Measurements from ENCODE around the gene DTNBP1. TPM values are rescaled to one million over a fixed set of nuclear protein-coding genes. Genes with fewer than 3 reads are reported as not detected.

DTNBP1 gene
- polyA plus RNA-seq, 2 of the 4 experiments (the other 2 are of a cell fraction) = 8.4 to 8.7 TPM

GRCh38 chr6:15644904-15645303 lies 17.9 kb downstream of the DTNBP1 start:
- DNase-seq (ENCODE audit: low read depth in 1 of 2, low spot score in 1 of 2) (no peak), FAIRE-seq (no peak), ATAC-seq (no peak)
- Histone ChIP-seq H3K4me2 (no peak overlapping the region), H3K9me3 (peaks cover 9% of the 10 kb centered on the region; the same call in 2 of the 3 replicates), H3K4me1 (no peaks in the 10 kb centered on the region), H3K27ac (no peak overlapping the region), H3K4me3 (no peak overlapping the region)
- 83% methylated on average over 1 of the region's 1 CpG for WGBS (ENCODE audit: missing lambda C conversion rate)
- ChIA-PET POLR2A (no interaction called here), CTCF (no interaction called here)
- TF ChIP-seq ZNF302 (CRISPR knock-in tag; IDR thresholded peaks at IDR 0.05) = no peak
- no peak for TF ChIP-seq TFCP2L1 (CRISPR knock-in tag; IDR thresholded peaks at IDR 0.05)
- TF ChIP-seq, protein P1, sequence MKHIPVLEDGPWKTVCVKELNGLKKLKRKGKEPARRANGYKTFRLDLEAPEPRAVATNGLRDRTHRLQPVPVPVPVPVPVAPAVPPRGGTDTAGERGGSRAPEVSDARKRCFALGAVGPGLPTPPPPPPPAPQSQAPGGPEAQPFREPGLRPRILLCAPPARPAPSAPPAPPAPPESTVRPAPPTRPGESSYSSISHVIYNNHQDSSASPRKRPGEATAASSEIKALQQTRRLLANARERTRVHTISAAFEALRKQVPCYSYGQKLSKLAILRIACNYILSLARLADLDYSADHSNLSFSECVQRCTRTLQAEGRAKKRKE (CRISPR knock-in tag; IDR thresholded peaks at IDR 0.05; ENCODE audit: low read depth) = no peak
- no peak for TF ChIP-seq HOXA7 (CRISPR knock-in tag; IDR thresholded peaks at IDR 0.05)
- TF ChIP-seq, protein P2, sequence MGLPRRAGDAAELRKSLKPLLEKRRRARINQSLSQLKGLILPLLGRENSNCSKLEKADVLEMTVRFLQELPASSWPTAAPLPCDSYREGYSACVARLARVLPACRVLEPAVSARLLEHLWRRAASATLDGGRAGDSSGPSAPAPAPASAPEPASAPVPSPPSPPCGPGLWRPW (IDR thresholded peaks at IDR 0.05) = no peak
- TF ChIP-seq POLR2AphosphoS2 (conservative IDR thresholded peaks at IDR 0.05; ENCODE audit: low read length) = no peak
- TF ChIP-seq JUNB (IDR thresholded peaks at IDR 0.05) = no peak
- TF ChIP-seq HOXB5 (CRISPR knock-in tag; IDR thresholded peaks at IDR 0.05) = no peak
- TF ChIP-seq NPAS2 (CRISPR knock-in tag; IDR thresholded peaks at IDR 0.05; ENCODE audit: borderline replicate concordance) = no peak
- no peak for TF ChIP-seq EHF (CRISPR knock-in tag; IDR thresholded peaks at IDR 0.05)
- no peak for TF ChIP-seq TP53 (CRISPR knock-in tag; IDR thresholded peaks at IDR 0.05)
- no peak for TF ChIP-seq ZFP36 (IDR thresholded peaks at IDR 0.05; ENCODE audit: borderline replicate concordance, partially characterized antibody)
- TF ChIP-seq CEBPB (IDR thresholded peaks at IDR 0.05) = no peak
- no peak for TF ChIP-seq MAFK (IDR thresholded peaks at IDR 0.05; ENCODE audit: partially characterized antibody)

DNA sequence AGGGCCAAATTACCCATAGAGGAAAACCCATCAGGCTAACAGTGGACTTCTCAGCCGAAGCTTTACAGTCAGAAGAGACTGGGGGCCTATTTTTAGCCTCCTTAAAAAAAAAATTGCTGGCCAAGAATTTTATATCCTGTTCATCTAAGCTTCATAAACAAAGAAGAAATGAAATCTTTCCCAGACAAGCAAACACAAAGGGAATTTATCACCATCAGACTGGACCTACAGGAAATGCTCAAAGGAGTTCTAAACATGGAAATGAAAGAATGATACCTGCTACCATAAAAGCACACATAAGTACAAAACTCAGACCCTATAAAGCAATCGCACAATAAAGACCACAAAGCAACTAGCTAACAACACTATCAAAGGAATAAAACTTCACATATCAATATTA lies 19.3 kb downstream of the DTNBP1 start:
- TF ChIP-seq HOXA7 (CRISPR knock-in tag; IDR thresholded peaks at IDR 0.05) = no peak
- TF ChIP-seq, protein P3, sequence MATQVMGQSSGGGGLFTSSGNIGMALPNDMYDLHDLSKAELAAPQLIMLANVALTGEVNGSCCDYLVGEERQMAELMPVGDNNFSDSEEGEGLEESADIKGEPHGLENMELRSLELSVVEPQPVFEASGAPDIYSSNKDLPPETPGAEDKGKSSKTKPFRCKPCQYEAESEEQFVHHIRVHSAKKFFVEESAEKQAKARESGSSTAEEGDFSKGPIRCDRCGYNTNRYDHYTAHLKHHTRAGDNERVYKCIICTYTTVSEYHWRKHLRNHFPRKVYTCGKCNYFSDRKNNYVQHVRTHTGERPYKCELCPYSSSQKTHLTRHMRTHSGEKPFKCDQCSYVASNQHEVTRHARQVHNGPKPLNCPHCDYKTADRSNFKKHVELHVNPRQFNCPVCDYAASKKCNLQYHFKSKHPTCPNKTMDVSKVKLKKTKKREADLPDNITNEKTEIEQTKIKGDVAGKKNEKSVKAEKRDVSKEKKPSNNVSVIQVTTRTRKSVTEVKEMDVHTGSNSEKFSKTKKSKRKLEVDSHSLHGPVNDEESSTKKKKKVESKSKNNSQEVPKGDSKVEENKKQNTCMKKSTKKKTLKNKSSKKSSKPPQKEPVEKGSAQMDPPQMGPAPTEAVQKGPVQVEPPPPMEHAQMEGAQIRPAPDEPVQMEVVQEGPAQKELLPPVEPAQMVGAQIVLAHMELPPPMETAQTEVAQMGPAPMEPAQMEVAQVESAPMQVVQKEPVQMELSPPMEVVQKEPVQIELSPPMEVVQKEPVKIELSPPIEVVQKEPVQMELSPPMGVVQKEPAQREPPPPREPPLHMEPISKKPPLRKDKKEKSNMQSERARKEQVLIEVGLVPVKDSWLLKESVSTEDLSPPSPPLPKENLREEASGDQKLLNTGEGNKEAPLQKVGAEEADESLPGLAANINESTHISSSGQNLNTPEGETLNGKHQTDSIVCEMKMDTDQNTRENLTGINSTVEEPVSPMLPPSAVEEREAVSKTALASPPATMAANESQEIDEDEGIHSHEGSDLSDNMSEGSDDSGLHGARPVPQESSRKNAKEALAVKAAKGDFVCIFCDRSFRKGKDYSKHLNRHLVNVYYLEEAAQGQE (IDR thresholded peaks at IDR 0.05) = no peak
- TF ChIP-seq HEYL (CRISPR knock-in tag; IDR thresholded peaks at IDR 0.05) = no peak
- TF ChIP-seq KDM5A (IDR thresholded peaks at IDR 0.05) = no peak
- TF ChIP-seq ZNF302 (CRISPR knock-in tag; IDR thresholded peaks at IDR 0.05) = no peak
- TF ChIP-seq ESRRA (IDR thresholded peaks at IDR 0.05; ENCODE audit: borderline replicate concordance, low read length) = no peak
- TF ChIP-seq, protein P4, sequence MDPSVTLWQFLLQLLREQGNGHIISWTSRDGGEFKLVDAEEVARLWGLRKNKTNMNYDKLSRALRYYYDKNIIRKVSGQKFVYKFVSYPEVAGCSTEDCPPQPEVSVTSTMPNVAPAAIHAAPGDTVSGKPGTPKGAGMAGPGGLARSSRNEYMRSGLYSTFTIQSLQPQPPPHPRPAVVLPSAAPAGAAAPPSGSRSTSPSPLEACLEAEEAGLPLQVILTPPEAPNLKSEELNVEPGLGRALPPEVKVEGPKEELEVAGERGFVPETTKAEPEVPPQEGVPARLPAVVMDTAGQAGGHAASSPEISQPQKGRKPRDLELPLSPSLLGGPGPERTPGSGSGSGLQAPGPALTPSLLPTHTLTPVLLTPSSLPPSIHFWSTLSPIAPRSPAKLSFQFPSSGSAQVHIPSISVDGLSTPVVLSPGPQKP (IDR thresholded peaks at IDR 0.05; ENCODE audit: low read depth, low read length) = no peak
- TF ChIP-seq HMGXB4 (CRISPR knock-in tag; IDR thresholded peaks at IDR 0.05; ENCODE audit: borderline replicate concordance) = no peak
- TF ChIP-seq, protein P5, sequence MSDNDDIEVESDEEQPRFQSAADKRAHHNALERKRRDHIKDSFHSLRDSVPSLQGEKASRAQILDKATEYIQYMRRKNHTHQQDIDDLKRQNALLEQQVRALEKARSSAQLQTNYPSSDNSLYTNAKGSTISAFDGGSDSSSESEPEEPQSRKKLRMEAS (IDR thresholded peaks at IDR 0.05) = no peak
- POLR2A ChIA-PET = no interaction called here
- CTCF ChIA-PET = interaction anchor here (1.1 kb wide), 1 partner anchor 20 kb away, joined by 3 read pairs; no protein-coding TSS in a partner anchor

More for the DNA sequence above, 19.3 kb downstream of the DTNBP1 start:
- peak in 1 of 2 experiments; percentile 7 for DNase-seq (ENCODE audit: low read depth in 1 of 2, low spot score in 1 of 2)
- Histone ChIP-seq H3K4me1 (0 out of 3 replicates have a peak, but pooled peaks cover 3% of the 10 kb centered on the region), H3K4me2 (no peak overlapping the region), H3K9me3 (peaks cover 9% of the 10 kb centered on the region; the same call in 2 of the 3 replicates), H3K27ac (no peak overlapping the region), H3K4me3 (no peak overlapping the region)
- no peak for ATAC-seq
- no peak for FAIRE-seq
- WGBS (ENCODE audit: missing lambda C conversion rate) = 87% methylated on average over 2 of the region's 2 CpGs
